Measurements from ENCODE around the gene FRMPD4.

FRMPD4 gene

DNA sequence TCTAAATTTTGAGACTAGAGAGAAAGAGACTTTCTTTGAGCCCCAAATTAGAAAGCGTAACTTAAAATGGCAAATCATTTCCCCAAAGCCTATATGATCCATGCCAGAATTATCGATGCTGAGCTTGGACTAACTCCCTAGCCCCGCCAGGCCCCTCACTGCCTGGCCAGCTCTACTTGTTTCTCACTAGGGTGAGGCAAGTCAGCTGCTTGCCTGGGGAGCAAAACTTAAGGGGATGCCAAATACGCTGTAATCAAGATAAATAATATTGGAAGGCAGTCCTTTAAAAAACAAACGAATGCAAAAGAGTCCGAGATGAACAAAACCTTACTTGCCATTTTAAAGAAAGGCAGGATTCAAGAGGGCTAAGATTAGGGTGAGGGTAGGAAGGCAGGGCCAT lies 236.0 kb downstream of the FRMPD4 start:
- no peak for DNase-seq

DNA sequence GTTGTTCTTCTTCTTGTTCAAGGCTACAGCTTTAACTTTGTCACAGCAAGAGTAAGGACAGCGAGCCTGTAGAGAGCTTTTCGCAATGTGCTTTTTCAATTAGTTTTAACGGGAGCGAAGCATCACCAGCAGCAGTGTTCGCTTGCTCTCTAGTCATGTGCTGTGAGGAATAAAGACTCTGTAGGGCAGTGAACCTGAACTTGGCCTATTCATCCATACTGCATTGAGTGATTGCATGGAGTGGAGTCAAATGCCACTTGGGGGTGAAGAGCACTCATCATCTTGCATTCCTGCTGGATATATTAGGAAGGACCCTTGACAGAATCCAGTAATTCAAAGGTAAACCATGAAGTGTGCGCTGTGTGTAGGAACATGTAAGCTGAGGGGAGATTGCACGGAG lies 240.0 kb downstream of the FRMPD4 start:
- DNase-seq: no peak

DNA sequence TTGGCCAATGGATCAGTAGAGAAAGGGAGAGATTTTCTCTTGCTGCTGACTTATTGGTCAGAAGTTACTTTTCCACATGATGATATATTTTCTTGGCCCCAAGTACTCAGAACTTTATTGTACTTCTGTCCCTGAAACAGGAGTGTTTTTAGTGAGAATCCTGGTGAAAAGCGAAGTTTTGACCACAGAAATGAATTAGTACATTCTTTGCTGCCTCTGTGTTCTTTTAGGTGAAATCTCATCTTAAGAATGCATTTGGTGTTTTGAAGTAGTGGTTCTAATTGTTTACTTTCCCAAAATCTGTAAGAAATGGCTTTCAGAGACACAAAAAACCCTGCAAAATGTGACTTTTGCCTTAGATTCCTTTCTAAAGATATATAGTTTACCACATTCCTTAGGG lies 240.4 kb downstream of the FRMPD4 start:
- DNase-seq: no peak

DNA sequence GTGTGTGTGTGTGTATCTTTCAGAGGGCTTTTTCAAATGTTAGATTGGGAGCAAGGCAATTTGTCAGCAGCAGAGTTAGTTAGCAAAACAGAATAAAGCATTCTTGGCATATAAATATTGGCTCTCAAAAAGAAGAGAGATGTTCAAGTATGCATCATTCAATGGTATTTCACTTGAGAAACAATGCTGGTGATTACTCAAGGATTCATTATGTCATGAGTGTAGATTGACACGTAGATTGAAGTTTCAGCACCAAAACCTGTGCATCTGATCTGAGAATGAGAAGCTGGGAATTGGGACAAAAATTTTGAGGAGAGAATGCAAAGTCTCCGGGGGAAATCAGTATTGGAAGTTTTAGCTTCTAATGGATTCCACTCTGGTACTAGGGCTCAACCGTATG lies 241.4 kb downstream of the FRMPD4 start:
- no peak for DNase-seq

DNA sequence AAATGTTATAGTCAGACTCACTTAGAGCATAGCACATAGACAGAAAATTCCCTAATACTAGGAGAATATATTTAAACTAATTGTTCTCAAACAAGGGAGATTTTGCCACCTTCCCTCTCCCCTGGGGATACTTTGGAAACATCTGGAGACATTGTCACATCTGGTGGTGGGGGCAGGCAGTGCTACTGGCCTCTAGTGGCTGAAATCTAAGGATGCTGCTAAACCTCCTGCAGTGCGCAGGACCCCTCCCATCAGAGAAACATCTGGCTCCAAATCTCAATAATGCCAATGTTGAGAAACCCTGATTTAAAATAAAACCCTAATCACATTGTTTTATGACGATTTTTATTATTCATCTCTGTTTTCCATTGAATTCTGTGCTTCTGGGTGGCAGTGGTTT lies 244.9 kb downstream of the FRMPD4 start:
- no peak for DNase-seq

DNA sequence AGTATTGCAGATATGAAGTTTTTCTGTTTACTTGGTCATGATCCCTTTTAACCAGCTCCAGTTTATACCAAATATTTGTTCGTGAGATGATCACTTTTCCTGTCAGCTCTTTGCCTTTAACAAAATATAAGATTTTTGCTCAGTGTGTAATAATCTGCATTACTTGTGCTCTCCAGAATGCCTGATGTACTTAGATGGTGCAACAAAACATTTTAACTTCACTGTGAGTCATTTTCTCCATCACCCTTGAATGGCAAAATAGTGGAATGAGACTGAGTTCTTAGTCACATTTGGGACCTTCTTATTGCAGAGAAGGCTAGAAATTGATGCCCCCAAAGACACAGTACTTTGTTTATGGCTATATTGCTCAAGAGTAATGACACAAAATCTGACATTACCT lies 252.0 kb downstream of the FRMPD4 start:
- no peak for DNase-seq

DNA sequence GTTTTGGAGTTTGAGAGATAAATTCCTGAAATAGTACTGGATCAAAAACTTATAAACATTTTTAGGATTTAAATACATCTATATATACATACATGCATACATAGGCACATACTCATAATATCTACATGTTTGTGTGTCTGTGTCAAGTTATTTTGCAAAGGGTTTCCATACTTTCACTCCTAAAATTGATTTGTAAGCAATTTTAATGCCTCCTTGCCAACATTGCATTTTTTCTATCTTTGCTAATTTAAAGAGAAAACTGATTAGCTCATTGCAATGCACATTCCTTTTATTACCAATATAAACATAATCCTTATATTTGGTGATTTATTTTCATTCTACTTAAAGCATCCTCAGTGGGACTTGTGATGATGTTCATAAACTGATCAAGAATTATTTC lies 258.3 kb downstream of the FRMPD4 start:
- DNase-seq: no peak

DNA sequence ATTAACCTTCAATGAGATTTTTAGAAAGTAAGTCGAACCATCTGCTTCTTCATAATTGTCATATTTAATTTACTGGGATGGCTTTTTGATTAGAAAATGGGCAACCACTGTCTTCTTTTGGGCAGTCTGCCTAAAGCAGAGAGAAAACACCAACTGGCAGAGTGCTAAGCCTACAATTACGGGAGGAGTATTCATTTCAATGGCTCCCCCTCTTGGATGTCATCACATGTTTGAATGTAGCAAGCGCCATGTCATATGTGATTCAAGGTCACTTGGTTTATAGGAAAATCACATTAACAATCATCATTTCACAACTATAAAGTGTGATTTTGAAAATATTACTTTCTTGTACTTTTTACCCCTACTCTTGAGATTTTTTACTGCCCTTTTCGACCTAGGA lies 261.9 kb downstream of the FRMPD4 start:
- no peak for DNase-seq

DNA sequence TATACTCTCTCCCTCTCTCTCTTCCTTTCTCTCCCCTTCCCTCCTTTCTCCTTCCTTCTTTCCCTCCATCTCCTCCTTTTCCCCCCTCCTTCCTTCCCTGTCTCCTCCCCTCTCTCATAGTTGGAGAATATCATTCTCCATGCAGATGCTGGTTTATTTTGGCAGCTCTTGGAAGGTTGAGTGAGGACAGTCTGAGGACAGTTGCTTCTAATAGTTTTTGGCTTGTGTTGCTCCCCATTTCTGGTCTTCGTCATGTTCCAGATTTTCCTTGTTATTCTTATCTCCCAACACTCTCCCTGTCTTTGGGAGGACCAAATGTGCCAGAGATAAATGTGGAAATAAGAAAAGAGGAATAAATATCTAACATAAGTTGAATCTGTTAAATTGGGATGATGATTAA lies 263.0 kb downstream of the FRMPD4 start:
- DNase-seq: no peak

DNA sequence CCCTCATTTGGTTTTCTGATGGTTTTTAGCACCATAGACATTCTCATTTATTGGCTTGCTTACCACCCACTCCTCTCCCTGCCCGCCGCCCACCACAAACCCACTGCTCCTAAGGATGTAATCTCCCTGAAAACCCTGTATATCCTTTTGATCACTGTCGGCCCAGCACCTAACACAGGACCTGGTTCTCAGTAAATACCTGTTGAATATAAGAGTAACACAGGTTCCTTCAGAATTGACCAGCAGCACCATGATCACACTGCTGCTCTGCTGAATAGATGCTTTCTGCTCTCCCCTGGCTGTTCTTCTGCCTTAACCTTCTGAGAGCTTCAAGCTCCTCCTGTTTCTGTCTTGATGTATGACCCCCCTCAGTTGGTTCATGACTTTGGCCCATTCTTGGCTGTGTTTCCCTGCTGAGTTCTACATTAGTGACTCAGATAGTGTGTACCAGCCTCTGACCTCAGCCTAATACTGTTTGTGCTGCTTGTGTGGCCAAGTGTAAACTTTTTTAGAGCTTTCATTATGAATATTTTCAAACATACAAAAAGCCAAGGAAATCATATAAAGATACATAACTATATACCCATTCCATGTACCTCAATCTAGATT lies 265.3 kb downstream of the FRMPD4 start:
- no peak for DNase-seq

DNA sequence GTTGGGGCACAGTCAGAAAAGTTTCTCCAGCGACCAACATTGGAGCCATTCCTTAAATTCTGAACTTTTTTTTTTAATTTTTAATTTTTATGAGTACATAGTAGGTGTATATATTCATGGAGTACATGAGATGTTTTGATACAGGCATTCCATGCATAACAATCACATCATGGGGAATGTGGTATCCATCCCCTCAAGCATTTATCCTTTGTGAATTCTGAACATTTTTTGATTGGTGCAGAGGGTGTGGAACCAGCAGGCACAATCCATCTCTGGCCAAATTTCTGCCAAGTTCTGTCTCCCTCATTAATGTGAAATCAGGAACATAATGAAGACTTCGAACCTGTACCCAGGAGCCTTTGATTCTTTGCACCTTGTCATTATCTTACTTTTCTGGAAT lies 267.0 kb downstream of the FRMPD4 start:
- DNase-seq: no peak

DNA sequence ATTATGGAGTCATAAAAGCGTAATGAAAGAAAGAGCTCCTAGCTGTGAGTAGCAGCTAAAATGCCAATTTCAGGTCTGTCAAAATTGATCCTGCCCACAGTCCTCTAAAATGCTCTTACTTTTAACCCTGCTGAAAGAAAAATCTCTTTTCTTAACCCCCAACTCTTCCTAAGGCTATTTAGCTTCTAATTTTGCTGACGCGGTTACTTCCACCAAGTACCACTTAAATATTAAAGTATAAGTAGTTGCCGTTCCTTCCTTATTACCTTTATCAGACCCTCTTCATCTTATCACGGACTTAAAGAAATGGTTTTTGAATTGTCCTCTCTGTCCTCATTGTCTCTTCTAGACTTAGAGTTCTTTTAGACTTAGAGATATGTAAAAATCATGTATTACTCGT lies 272.2 kb downstream of the FRMPD4 start:
- DNase-seq: no peak

DNA sequence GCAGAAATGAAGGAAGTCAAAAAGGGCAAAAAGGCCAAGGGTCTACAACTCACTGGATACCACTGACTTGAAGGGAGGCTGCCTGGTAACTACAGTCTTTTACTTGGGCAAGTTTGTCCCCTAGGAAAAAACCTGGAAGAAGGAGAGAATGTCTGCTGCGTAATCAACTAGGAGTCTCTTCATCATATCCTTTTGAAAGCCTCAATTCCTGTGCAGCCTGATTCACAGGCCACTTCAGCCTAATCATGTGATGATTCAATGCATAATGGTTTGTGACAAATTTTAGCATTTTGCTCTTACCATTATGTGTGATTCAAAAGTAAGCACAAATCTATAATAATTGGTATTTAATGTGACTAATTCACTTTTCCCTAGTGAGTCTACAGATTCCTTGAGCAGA lies 273.6 kb downstream of the FRMPD4 start:
- no peak for DNase-seq

DNA sequence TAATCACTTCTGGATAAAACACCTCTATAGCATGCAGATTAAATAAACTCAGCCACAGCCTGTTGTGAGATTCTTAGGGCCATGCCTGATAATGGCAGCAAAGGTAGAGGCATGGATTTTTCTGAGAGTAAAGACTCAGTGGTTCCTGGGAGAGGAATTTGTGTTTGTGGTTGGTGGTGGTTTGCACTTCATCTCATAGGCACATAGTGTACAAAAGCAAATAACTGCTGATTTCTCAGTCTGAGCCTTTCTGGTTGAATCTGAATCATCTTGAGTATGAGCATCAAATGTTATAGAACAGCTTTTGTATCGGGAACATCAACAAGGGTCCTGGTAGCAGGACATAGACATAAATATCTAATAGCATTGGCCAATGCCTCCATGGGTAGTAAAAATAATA lies 274.3 kb downstream of the FRMPD4 start:
- DNase-seq: no peak

DNA sequence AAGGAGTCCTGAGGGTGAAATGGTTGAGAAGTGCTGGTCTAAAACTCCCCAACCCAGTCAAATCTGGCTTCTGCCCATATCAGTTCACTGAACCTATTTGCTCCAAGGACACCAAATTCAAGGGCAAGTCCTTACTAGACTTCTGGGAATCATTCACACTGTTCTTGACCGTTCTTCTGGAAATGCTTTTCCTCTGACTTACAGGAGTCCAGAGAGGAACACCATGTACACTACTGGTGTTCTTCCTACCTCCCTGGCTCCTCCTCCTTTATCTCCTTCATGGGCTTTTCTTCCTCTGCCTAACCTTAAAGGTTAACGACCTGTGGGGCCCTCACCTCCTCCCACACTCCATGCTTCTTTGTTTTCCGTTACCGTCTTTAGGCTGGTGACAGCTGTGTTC lies 281.3 kb downstream of the FRMPD4 start:
- no peak for DNase-seq

DNA sequence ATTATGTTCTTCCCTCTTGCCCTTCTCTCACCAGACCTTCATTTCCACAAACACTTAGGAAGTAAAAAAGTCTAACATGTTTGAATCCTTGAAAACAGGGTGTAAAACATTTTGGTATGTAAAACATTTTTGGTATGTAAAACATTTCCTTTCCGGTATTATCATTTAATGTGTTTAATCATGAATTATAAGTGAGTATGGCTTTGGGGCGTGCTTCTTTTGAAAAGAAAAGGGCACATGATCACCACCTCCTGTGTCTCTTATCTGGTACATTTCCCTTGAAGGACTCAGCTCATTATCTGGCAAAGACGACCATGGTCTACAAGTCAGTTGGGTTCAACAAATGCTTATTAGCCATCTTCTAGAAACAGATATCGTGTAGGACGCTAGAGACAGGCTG lies 283.6 kb downstream of the FRMPD4 start:
- no peak for DNase-seq

DNA sequence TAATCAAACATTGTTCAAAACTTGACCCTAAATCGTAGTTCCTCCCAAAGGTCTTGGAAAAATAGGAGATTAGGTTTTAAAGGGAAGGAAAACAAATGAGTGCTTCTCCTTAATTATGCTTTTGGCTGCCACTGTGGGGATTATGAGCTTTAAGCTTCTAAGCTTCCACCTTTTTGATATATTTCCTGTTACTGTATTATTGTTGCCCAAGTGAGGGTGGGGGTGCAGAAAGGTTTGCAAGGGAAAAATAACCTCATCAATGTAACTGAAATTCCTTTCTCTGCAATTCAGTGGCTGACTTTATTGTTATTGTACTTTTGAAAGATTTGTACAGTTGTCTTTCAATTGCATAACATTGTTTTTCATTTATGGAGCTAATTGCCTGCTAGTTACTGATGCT lies 285.1 kb downstream of the FRMPD4 start:
- DNase-seq: no peak

DNA sequence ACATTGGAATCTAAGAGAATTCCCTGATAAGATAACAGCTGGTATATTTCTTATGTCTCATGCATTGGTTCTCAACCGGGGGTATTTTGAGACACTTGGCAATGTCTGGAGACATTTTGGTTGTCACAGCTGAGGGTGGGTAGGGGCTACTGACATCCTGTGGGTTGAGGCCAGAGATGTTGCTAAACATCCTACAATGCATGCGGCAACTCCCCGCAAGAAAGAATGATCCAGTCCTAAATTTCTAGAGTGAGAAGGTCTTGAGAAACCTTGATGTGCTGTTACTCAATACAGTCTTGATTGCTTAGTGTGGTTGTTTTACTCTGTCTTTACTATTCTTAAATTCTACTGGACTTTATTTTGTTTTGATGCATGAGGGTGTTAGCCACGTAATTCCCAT lies 287.2 kb downstream of the FRMPD4 start:
- no peak for DNase-seq

DNA sequence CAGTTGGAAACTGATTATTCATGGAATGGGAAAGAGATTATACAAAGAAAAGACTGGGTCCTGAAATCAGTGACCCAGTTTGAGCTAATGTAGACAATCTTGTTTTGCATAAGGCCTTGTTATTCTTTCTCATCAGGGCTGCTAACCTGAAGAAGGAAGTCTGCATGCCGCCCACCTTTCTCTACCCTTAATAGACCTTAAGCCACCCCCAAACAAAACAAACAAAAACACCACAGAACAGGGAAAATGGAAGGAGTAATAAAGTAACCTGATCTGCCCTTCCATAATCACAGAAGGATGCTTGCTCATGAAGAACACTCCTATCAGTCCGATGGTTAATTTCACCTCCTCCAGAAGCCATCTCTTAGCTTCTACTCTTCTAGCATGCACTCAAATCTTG lies 288.1 kb downstream of the FRMPD4 start:
- DNase-seq: no peak

DNA sequence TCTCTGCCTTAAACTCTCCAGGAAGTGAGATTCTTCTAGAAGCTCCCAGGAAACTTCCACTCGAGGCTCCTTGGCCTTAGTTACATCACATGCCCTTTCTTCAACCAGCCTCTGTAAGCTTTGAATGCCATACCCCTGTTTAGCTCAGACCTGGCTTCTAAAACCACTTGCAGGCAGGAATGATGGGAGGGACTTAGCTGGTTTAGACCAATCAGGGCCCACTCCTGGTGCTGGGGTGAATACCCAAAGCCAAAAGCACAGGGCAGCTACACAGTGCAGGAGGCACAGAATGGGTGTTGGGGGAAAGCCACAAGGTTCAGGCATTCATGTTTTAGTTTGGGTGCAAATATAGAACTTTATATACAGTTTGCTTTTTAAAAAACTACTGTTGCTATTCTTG lies 296.2 kb downstream of the FRMPD4 start:
- no peak for DNase-seq

DNA sequence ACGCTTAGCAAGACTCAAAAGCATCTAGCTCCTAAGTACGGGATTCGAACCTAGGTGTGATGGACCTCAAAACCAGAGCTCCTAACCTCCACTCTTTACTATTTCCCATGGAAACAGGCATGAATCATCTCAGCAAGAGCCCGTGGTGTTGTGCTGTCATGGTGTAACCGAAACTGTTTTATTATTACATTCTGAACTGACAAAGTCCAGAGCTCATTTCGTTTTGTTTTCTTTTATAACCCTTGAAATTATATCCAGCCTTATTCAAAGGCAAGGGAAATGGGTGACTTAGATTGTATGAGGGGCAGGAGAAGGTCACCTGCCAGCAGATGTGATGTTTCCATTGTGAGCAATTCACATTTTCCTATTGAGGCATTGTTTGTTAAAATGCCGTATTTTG lies 301.1 kb downstream of the FRMPD4 start:
- no peak for DNase-seq

DNA sequence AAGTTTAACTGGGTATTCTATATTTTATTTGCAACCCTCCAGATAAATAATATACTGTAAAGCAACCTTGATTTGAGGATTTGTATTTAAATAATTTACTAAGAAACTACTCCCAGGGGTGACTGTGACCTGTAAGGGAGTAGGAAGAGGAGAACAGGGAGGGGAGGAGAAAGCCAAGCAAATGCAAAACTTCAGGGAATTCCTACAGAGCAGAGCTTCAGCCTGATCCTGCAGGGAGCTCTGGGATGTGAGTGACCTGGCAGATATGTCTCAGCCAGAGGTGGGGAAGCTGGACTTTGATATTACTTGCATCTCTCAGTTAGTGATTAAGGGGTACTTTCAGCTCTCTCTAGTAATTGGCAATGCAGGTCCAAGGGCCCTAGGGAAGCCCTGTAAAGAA lies 302.0 kb downstream of the FRMPD4 start:
- no peak for DNase-seq

DNA sequence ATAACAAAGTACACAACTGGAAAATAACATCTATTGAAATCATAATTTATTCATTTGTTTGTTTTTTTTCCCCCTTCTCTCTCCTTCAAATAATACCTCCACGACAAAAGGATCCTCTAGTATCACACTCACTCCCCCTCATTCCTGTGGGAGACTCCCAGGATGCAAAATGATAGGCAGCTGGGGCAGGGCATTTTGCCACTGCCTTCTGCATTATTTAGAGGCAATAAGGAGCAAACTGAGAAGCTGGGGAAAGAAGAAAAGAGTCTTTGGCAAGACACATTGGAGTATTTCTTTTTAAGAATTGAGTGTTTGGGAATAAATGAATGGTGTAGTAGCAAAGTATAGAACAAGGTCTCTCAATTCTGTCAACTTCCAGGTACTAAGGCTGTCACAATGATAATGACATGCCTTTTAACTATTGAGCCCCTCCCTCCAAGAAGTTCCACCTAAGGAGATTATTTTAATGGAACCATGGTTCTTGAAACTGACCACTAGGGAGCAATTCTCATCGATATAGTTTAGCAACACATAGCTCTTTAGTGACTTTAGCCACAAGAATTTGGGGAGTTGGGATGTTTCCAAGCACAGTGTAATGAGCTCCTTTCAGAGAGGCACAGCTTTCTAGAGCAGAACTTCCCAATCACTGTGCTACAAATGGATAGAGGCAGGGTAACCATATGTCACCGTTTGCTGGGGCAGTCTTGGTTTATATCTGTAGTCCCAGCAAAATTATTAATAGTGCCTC lies 303.3 kb downstream of the FRMPD4 start:
- DNase-seq: no peak

DNA sequence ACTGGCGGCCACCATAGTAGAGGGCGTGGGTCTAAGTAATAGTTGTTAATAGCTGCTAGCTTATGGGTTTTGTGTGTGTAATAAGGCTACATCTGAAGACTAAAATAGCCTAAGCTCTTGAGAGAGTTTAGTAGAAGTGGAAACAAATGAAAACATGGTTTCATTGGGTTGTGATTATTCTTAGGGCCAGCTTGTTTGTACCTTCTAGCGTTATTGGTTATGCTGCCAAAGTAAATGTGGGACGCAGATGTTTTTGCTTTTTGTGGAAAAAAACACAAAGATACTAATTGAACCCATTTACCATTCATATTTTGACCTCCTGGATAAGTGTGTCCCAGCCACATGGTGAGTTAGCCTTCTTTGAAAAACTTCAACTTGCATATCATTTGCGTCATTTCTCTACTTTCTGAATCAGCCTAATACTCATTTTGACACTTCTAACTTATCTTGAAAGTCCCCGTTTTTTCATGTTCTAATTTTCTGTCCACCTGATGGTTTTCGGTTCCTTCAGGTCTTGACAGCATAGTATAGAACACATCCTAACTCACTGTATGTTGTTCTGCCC lies 305.3 kb downstream of the FRMPD4 start:
- DNase-seq: no peak

All from NCI-H2227 treated with DMSO at 0.1 percent for 48 hours (cell line).